ENCODE results near the gene DMKN.

DMKN gene

GRCh38 chr19:35549879-35550523 lies 36.6 kb upstream of the DMKN start:
- DNase-seq (ENCODE audit: low read depth in 2 of 2): no peak

DNA sequence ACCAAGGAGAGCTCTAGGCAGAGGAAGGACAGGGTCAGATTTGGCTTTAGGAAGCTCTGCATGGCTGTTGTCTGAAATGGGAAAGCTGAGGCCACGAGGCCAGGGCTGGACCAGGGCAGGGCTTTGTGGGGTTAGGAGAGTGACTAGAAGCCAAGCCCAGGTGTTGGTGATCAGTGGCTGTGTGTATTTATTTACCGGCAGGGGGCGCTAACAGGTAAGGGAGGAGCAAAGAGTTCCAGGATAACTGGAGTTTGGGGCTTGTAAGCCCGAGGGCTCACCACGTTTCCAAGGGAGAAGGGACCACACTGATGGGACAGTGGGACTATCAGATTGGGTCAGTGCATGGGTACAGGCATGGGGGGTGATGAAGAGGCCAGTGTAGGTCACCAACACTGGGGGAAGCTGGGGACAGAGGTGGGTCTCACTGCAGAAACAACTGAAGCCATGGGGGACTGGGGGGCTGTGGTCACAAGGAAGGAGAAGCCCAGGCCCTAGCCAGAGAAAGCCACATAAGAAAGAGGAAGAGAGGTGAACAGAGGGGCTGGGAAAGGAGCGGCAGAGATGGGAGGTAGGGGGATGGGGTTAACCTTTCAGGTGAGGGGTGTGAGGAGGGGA lies 35.8 kb upstream of the DMKN start:
- peak in 1 of 2 donors; percentile 27 for DNase-seq (ENCODE audit: low read depth in 2 of 2)

- no peak for DNase-seq (ENCODE audit: low read depth in 2 of 2)
Observed at GRCh38 chr19:35546532-35546931, 33.1 kb upstream of the DMKN start.

- DNase-seq (ENCODE audit: low read depth in 2 of 2): peak; percentile 24 to 60
Observed at GRCh38 chr19:35545855-35546381, 32.5 kb upstream of the DMKN start.

DNA sequence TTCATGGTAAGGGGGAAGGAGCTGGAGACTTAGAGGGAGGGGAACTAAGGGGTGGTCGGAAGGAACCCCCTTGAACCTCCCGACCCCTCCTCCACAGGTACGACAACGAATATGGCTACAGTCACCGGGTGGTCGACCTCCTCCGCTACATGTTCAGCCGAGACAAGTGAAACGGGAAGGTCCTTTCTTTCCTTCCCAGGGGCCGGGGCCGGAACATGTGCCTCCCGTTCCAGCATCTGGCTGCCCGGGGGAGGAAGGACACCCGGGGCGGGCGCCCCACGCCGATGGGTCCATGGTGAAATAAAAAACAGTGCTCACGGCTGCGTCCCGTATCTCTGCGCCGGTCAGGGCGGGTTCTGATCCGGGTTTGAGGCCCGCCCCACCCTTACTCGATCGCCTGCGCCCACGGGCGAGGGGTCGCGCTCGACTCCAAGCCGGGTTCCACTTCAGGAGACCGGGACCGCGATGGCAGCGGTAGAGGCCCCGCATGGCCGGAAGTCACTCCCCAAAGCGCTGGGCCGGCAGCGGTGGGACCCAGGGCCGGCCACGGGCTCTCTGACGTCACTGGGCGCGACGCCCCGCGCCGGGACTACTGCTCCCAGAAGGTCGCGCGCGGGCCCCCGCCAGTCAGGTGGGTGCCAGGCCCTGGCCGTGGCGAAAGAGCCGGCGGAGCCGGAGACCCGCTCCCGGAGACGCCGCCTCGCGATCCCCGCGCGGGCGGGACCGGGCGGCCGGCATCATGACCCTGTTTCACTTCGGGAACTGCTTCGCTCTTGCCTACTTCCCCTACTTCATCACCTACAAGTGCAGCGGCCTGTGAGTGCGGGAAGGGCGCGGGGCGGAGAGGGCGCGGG lies 31.8 kb upstream of the DMKN start, which contains the start of gene TMEM147:
TMEM147 (plus strand) TSS at position 626 of the 854 bp plus-strand sequence; CDS start at position 740, 114 bp downstream.
- peak; percentile 57 to 79 for DNase-seq (ENCODE audit: low read depth in 2 of 2)

GRCh38 chr19:35544110-35544802 lies 30.8 kb upstream of the DMKN start:
- no peak for DNase-seq (ENCODE audit: low read depth in 2 of 2)

DNA sequence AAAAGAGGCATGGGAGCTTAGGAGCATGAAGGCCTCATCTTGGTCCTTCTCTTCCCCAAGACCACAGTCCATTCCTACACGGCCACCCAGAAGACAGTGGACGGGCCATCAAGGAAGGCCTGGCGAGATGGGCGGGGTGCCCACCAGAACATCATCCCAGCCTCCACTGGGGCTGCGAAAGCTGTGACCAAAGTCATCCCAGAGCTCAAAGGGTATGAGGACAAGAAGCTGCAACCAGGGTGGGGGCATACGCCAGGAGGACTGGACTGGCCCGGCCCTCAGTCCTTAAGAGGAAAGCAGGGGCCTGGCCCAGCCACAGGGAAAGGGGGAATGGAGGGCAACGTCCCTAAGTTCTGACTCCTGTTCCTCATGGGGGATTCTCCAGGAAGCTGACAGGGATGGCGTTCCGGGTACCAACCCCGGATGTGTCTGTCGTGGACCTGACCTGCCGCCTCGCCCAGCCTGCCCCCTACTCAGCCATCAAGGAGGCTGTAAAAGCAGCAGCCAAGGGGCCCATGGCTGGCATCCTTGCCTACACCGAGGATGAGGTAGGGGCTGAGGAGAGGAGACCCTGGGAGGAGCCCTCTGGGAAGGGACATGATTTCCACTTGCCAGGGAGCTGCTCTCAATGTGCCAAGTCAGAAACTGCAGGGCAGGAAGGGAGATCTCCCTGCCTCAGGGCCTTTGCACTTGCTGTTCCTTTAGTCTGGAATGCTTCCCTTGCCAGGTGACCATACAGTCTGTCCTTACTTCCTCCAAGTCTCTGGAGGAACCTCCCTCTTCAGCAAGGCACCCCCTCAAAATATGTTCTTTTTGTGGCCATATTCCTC lies 30.0 kb upstream of the DMKN start:
- no peak for DNase-seq (ENCODE audit: low read depth in 2 of 2)

DNA sequence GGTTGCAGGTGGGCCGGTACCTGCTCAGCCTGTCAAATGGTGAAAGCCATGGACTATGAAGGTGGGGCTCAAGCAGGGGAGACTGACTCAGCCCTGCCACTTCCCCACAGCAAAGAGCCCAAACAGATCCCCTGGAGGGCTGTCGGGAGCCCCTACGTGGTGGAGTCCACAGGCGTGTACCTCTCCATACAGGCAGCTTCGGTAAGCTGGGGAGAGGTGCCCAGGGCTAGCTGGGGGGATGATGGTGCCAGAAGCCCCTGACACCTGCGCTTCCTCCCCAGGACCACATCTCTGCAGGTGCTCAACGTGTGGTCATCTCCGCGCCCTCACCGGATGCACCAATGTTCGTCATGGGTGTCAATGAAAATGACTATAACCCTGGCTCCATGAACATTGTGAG lies 28.8 kb upstream of the DMKN start:
- DNase-seq (ENCODE audit: low read depth in 2 of 2): no peak

GRCh38 chr19:35540356-35540927 lies 27.0 kb upstream of the DMKN start:
- no peak for DNase-seq (ENCODE audit: low read depth in 2 of 2)

DNA sequence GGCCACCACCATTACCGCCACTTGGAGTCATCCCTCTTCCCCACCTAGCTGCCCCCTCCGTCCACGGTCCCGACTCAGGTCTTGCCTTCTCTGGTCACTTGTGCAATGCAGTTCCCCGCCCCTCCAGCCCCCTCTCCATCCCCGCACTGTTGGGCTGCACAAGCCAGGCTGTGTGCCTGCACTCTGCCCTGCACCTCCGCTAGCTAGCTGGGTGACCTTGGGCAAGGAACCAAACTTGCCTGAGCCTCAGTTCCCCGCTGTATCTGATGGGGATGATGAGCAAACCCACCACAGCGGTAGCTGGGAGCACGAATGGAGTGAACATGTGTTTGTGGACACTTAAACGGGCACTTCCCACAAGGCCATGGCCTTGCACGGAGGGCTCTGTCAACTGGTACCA lies 26.4 kb upstream of the DMKN start:
- DNase-seq (ENCODE audit: low read depth in 2 of 2): no peak

GRCh38 chr19:35539314-35539713 lies 25.9 kb upstream of the DMKN start:
- no peak for DNase-seq (ENCODE audit: low read depth in 2 of 2)

GRCh38 chr19:35534803-35535480 lies 21.5 kb upstream of the DMKN start:
- no peak for DNase-seq (ENCODE audit: low read depth in 2 of 2)

- DNase-seq (ENCODE audit: low read depth in 2 of 2): peak in 1 of 2 donors; percentile 21
Observed at GRCh38 chr19:35533822-35534392, 20.5 kb upstream of the DMKN start.

- no peak for DNase-seq (ENCODE audit: low read depth in 2 of 2)
Observed at GRCh38 chr19:35533201-35533821, 19.9 kb upstream of the DMKN start, which contains the start of gene GAPDHS. TSS of gene GAPDHS (plus strand) at chr19:35533456. CDS start at chr19:35533528, 72 bp downstream.

DNA sequence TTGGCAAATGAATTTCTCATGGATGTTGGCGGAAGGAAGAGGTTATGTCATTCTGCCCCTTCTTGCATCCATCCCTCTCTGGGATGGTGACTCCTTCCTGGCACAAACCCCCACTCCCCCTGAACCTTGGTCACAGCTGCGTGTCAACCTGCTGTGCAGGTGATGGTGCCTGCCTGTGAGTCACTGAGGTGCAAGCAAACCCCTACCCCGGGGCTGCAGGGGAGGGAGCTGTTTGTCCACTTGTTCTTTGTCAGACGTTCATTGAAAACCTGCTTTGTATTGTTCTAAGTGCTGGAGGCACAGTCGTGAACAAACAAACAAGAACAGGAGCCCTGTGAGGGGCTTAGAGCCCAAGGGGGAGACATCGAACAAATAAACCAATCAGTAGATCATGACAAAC lies 17.8 kb upstream of the DMKN start:
- DNase-seq (ENCODE audit: low read depth in 2 of 2): no peak

- DNase-seq (ENCODE audit: low read depth in 2 of 2): no peak
Observed at GRCh38 chr19:35529241-35530218, 16.1 kb upstream of the DMKN start.

- no peak for DNase-seq (ENCODE audit: low read depth in 2 of 2)
Observed at GRCh38 chr19:35528218-35529038, 15.0 kb upstream of the DMKN start, which contains the start of gene SBSN. TSS of gene SBSN (minus strand) at chr19:35528311. CDS start at chr19:35528281, 30 bp downstream.

All from stimulated activated CD8-positive, alpha-beta memory T cell treated with anti-CD3 and anti-CD28 coated beads, Interleukin-7, amount 100 ng/mL, for 4 hours (primary cell).